HL-60 (cell line): ENCODE results near the gene KLHL36.

Experiments
- CTCF ChIP-seq: IDR thresholded peaks from one replicate; pipeline ENCODE4 v1.5.1; 2011; ENCODE audit warnings: low read length, control low read depth, inconsistent platforms; ENCODE audit not compliant: insufficient read depth
- POLR2AphosphoS5 ChIP-seq: IDR thresholded peaks from 2 replicates; pipeline ENCODE4 v1.6.1; 2012; ENCODE audit warnings: low read depth
- TF ChIP-seq, protein P1 (sequence below): IDR thresholded peaks from 2 replicates; pipeline ENCODE4 v1.6.1; 2012; ENCODE audit warnings: low read depth; ENCODE audit not compliant: insufficient replicate concordance

DNA sequence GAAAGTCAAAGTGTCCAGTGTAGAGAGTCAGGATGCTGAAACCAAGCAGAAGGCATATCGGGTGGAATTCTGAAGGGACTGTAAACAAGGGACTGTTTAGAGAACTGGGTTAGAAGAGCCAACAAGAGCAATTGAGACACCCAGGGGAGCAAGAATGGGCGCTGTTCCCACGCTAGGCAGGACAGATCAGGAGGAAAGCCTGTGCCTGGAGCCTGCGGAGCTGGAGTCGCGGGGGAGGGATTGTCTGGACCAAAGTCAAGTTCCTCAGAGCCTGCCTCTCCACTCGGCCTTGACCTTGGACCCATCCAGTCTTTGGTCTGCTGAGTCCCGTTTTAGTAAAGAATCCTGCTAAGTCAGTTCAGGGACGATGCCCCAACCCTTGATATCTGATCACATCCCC is 14.7 kb upstream of the KLHL36 start:
- no peak for TF ChIP-seq POLR2AphosphoS5
- TF ChIP-seq CTCF: no peak
- TF ChIP-seq, protein P1, sequence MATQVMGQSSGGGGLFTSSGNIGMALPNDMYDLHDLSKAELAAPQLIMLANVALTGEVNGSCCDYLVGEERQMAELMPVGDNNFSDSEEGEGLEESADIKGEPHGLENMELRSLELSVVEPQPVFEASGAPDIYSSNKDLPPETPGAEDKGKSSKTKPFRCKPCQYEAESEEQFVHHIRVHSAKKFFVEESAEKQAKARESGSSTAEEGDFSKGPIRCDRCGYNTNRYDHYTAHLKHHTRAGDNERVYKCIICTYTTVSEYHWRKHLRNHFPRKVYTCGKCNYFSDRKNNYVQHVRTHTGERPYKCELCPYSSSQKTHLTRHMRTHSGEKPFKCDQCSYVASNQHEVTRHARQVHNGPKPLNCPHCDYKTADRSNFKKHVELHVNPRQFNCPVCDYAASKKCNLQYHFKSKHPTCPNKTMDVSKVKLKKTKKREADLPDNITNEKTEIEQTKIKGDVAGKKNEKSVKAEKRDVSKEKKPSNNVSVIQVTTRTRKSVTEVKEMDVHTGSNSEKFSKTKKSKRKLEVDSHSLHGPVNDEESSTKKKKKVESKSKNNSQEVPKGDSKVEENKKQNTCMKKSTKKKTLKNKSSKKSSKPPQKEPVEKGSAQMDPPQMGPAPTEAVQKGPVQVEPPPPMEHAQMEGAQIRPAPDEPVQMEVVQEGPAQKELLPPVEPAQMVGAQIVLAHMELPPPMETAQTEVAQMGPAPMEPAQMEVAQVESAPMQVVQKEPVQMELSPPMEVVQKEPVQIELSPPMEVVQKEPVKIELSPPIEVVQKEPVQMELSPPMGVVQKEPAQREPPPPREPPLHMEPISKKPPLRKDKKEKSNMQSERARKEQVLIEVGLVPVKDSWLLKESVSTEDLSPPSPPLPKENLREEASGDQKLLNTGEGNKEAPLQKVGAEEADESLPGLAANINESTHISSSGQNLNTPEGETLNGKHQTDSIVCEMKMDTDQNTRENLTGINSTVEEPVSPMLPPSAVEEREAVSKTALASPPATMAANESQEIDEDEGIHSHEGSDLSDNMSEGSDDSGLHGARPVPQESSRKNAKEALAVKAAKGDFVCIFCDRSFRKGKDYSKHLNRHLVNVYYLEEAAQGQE: no peak
